Thymus (tissue), 11 donors: ENCODE results near the gene FRMD7. TPM values are rescaled to one million over a fixed set of nuclear protein-coding genes. Genes with fewer than 3 reads are reported as not detected.

Experiments
- DNase-seq, 9 donors: peaks; one replicate each; pipeline ENCODE4 v3.0.0-alpha.2; 2013; ENCODE audit warnings: low spot score in 9 of 9, low read depth in 6 of 9, missing footprints in 1 of 9
- H3K27ac ChIP-seq, 2 donors: one replicate each; pipeline ENCODE4 v1.5.1; 2013; ENCODE audit warnings: control low read depth in 1 of 2, low read depth in 1 of 2, low read length in 1 of 2, mild to moderate bottlenecking in 1 of 2, moderate library complexity in 1 of 2
- H3K27me3 ChIP-seq, 2 donors: one replicate each; pipeline ENCODE4 v1.5.1; 2013; ENCODE audit warnings: low read length in 1 of 2; ENCODE audit not compliant: control insufficient read depth in 2 of 2, insufficient read depth in 1 of 2
- H3K36me3 ChIP-seq, 2 donors: one replicate each; pipeline ENCODE4 v1.5.1; 2013; ENCODE audit warnings: low read length in 1 of 2, mild to moderate bottlenecking in 1 of 2, moderate library complexity in 1 of 2; ENCODE audit not compliant: control insufficient read depth in 2 of 2, insufficient read depth in 2 of 2
- H3K4me1 ChIP-seq, 2 donors: one replicate each; pipeline ENCODE4 v1.5.1; 2013; ENCODE audit warnings: low read length in 2 of 2; ENCODE audit not compliant: control insufficient read depth in 2 of 2, insufficient read depth in 2 of 2
- H3K4me3 ChIP-seq, 2 donors: one replicate each; pipeline ENCODE4 v1.5.1; 2013; ENCODE audit warnings: low read length in 2 of 2, control low read depth in 1 of 2, mild to moderate bottlenecking in 1 of 2
- H3K9me3 ChIP-seq, 2 donors: one replicate each; pipeline ENCODE4 v1.5.1; 2013; ENCODE audit warnings: low read length in 1 of 2, mild to moderate bottlenecking in 1 of 2; ENCODE audit not compliant: control insufficient read depth in 2 of 2, insufficient read depth in 1 of 2
- WGBS: extraction: QIAGEN DNeasy Blood & Tissue Kit; methylation state at CpG from one replicate; pipeline ENCODE4 v1.1.7; 2013; 5-methylcytosine and 5-hydroxymethylcytosine counted together
- polyA plus RNA-seq: library from polyadenylated mRNA; stranded (reverse); fragments of 200-250 nt; gene quantifications from one replicate; pipeline ENCODE4 v1.2.3, GENCODE V29; 2013
- total RNA-seq: library from RNA; stranded (reverse); fragments of 120-200 nt; gene quantifications from one replicate; pipeline ENCODE4 v1.2.4, GENCODE V29; 2013
- donor health status: healthy.

FRMD7 gene
- total and polyA plus RNA-seq, 2 donors = under 0.01 to 0.02 TPM

DNA sequence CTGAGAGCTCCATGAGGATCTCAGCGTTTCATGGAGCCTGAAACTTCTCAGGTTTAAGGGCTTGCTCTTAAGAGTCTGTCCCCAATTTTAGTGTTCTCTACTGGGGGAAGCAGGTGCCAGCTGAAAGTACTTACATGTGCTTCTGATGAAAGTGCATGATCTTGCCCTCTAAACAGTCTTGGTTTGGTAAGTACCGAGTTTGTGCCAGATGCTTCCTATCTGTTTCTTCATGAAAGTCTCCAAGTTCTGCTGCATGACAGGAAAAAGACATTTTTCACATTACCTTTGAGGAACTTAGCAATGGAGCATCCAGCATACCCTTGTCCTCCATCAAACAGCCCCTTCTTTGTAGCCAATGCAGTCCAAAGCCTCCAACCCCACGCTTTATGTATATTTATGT, 42.0 kb downstream of the FRMD7 start:
- no peak for DNase-seq
- no peak overlapping the region for H3K4me3 ChIP-seq
- no peak overlapping the region for H3K27ac ChIP-seq
- no peaks in the 10 kb centered on the region for H3K9me3 ChIP-seq
- no peaks in the 10 kb centered on the region for H3K36me3 ChIP-seq
- WGBS = 13% methylated on average over 3 of the region's 3 CpGs
- no peaks in the 10 kb centered on the region for H3K27me3 ChIP-seq
- H3K4me1 ChIP-seq = no peaks in the 10 kb centered on the region

DNA sequence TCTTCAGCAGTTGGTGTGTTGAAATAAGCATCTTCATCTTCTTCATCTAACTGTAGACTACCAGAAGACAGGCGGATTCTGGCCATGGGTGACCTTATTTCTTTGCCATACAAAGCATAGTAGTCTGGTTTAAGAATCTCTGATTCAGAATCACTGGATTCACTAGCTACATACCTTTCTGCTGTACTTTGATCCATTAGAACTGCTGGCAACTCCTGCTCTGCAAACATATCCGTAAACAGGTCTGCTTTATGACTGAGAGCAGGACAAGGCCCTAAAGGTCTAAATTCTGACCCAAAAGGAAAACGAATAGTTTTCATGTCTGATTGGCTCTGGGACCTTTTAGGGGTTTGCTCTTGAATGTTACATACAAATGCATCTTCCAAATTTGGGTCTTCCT, 49.9 kb downstream of the FRMD7 start:
- Histone ChIP-seq H3K4me3 (no peak overlapping the region), H3K27me3 (no peaks in the 10 kb centered on the region), H3K4me1 (no peaks in the 10 kb centered on the region), H3K9me3 (no peaks in the 10 kb centered on the region), H3K36me3 (peaks cover 0 to 4% of the 10 kb centered on the region in 2 donors), H3K27ac (no peak overlapping the region)
- no peak for DNase-seq
- WGBS = 99% methylated on average over 3 of the region's 3 CpGs

- no peak overlapping the region for H3K4me3 ChIP-seq
- WGBS = 97% methylated on average over 1 of the region's 1 CpG
Measured at GRCh38 chrX:132077414-132077813, 50.4 kb downstream of the FRMD7 start.

DNA sequence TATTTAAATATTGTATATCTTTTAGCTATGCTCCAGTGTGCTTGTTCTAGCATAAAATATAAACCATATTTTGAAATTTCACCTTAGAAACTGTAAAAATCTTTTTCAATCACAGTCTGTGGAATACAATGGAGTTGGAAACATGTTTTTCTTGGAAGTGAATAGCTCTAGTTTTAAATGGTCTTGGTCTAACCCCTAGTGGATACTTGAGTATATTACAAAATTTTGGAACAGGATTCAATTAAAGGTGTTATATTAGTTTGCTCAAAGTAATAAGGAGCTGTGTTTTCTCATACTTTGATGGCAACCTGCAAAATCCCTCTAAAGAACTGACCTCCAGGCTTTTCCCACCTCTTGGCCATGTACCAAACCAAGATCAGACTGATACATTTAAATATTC, 56.6 kb downstream of the FRMD7 start:
- H3K4me3 ChIP-seq = no peak overlapping the region
- no peaks in the 10 kb centered on the region for H3K27me3 ChIP-seq
- H3K4me1 ChIP-seq = no peaks in the 10 kb centered on the region
- peak in 1 of 9 donors; percentile 3 for DNase-seq
- H3K27ac ChIP-seq = no peak overlapping the region
- peaks cover 2 to 18% of the 10 kb centered on the region in 2 donors for H3K36me3 ChIP-seq
- no peaks in the 10 kb centered on the region for H3K9me3 ChIP-seq

More at GRCh38 chrX:132077414-132077813, 50.4 kb downstream of the FRMD7 start:
- Histone ChIP-seq H3K27ac (no peak overlapping the region), H3K36me3 (peaks cover 0 to 7% of the 10 kb centered on the region in 2 donors), H3K4me1 (no peaks in the 10 kb centered on the region), H3K9me3 (no peaks in the 10 kb centered on the region), H3K27me3 (no peaks in the 10 kb centered on the region)
- DNase-seq = no peak

- no peaks in the 10 kb centered on the region for H3K4me1 ChIP-seq
- no peak overlapping the region for H3K27ac ChIP-seq
- no peaks in the 10 kb centered on the region for H3K27me3 ChIP-seq
- H3K36me3 ChIP-seq = peaks cover 2 to 15% of the 10 kb centered on the region in 2 donors
- H3K4me3 ChIP-seq = no peak overlapping the region
- no peak for DNase-seq
- no peaks in the 10 kb centered on the region for H3K9me3 ChIP-seq
- WGBS = 96% methylated on average over 1 of the region's 1 CpG
Measured at GRCh38 chrX:132068405-132068804, 59.4 kb downstream of the FRMD7 start.

DNA sequence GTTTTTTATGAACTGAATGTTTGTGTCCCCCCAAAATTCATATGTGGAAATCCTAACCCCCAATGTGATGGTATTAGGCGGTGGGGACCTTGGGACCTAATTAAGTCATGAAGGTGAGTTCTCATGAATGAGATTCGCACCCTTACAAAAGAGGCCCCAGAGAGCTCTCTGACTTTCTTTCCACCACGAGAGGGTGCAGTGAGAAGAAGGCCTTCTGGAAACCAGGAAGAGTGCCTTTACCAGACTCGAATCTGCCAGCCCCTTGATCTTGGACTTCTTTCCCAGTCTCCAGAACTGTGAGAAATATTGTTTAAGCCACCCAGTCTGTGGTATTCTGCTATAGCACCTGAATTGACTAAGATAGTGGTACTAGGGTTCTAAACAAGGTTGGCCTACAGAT, 64.0 kb downstream of the FRMD7 start:
- Histone ChIP-seq H3K27me3 (no peaks in the 10 kb centered on the region), H3K36me3 (peaks cover 2 to 6% of the 10 kb centered on the region in 2 donors), H3K4me1 (no peaks in the 10 kb centered on the region), H3K9me3 (no peaks in the 10 kb centered on the region), H3K27ac (no peak overlapping the region), H3K4me3 (no peak overlapping the region)
- WGBS = 96% methylated on average over 4 of the region's 4 CpGs
- no peak for DNase-seq

GRCh38 chrX:132063334-132063733, 64.5 kb downstream of the FRMD7 start:
- WGBS = 98% methylated on average over 3 of the region's 3 CpGs
- Histone ChIP-seq H3K9me3 (no peaks in the 10 kb centered on the region), H3K36me3 (peaks cover 0 to under 1% of the 10 kb centered on the region in 2 donors), H3K27ac (no peak overlapping the region), H3K4me1 (no peaks in the 10 kb centered on the region), H3K4me3 (no peak overlapping the region), H3K27me3 (no peaks in the 10 kb centered on the region)
- no peak for DNase-seq

DNA sequence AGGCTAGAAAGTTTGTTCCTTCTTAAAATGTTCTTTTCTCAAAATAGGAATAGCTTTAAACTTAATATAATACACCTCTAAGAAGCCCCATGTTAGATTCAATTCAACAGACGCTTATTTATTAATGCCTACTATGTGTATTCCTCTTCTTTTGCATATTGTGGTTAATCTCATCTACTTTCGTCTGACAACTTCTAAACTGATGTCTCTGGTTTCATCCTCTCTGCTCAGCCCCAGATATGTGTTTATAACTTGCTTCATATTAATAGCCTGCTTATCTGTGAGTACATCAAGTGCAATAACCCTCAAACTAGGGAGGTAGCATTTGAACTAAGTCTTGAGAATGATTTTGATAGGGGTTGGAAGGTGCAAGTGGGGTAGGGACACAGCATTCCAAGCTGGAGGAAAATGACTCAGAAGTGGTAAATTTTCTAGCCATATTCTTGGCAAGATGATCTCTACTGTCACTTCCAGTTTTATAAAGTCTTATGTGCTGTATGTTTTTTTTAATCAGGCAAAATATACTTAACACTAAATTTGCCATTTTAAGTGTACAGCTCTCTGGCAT, 67.8 kb downstream of the FRMD7 start:
- 95% methylated on average over 2 of the region's 2 CpGs for WGBS
- H3K27me3 ChIP-seq = no peaks in the 10 kb centered on the region
- no peaks in the 10 kb centered on the region for H3K4me1 ChIP-seq
- no peak overlapping the region for H3K27ac ChIP-seq
- H3K9me3 ChIP-seq = no peaks in the 10 kb centered on the region
- no peak for DNase-seq
- H3K4me3 ChIP-seq = no peak overlapping the region
- peaks cover 0 to 3% of the 10 kb centered on the region in 2 donors for H3K36me3 ChIP-seq

DNA sequence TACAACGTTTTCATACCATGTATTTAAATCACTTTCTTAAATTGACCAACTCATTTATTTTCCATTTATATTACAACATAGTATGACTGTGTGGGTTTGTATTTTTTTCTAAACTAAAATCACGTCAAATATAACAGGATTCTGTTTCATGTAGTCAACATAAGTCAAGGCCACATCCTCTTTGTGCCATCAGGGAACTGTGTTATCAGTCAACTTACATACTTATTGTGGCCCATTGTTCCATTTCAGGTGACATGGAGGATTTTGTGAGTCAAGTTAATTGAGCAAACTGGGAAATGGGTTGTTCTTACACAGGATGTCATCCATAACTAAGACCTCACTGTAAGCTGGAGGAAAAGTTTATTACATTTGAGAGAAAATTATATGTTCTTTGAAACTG, 68.8 kb downstream of the FRMD7 start:
- no peaks in the 10 kb centered on the region for H3K9me3 ChIP-seq
- 90% methylated on average over 2 of the region's 2 CpGs for WGBS
- no peaks in the 10 kb centered on the region for H3K27me3 ChIP-seq

More for the DNA sequence above, 68.8 kb downstream of the FRMD7 start:
- Histone ChIP-seq H3K4me3 (no peak overlapping the region), H3K4me1 (no peaks in the 10 kb centered on the region), H3K36me3 (peaks cover 0 to 7% of the 10 kb centered on the region in 2 donors), H3K27ac (no peak overlapping the region)
- no peak for DNase-seq
